ENCODE measurements around the gene EBPL.
"Not testable (repeated sequence)": the region's sequence is repeated elsewhere in the genome, so short reads cannot be mapped to it uniquely, and the experiment has no call there.

Gene EBPL

GRCh38 chr13:49635599-49636433, 55.5 kb downstream of the EBPL start:
- DNase-seq (ENCODE audit: low read depth, low spot score): peak; percentile 47

GRCh38 chr13:49633710-49634109, 57.6 kb downstream of the EBPL start:
- no peak for DNase-seq (ENCODE audit: low read depth, low spot score)

- no peak for DNase-seq (ENCODE audit: low read depth, low spot score)
Measured at GRCh38 chr13:49632156-49632555, 59.1 kb downstream of the EBPL start.

GRCh38 chr13:49630580-49630979, 60.7 kb downstream of the EBPL start:
- peak; percentile 73 for DNase-seq (ENCODE audit: low read depth, low spot score)

GRCh38 chr13:49629947-49630346, 61.3 kb downstream of the EBPL start:
- DNase-seq (ENCODE audit: low read depth, low spot score): peak; percentile 14

GRCh38 chr13:49629196-49629938, 61.9 kb downstream of the EBPL start:
- no peak for DNase-seq (ENCODE audit: low read depth, low spot score)

GRCh38 chr13:49627831-49628652, 63.2 kb downstream of the EBPL start, which contains the start of gene ARL11:
Gene ARL11 (plus strand): TSS chr13:49628507. CDS start chr13:49630448, 1,941 bp downstream.
- DNase-seq (ENCODE audit: low read depth, low spot score): peak; percentile 96

GRCh38 chr13:49625392-49626079, 65.8 kb downstream of the EBPL start:
- peak; percentile 30 for DNase-seq (ENCODE audit: low read depth, low spot score)

GRCh38 chr13:49624229-49624628, 67.1 kb downstream of the EBPL start:
- DNase-seq (ENCODE audit: low read depth, low spot score): no peak

GRCh38 chr13:49622174-49622946, 68.9 kb downstream of the EBPL start:
- DNase-seq (ENCODE audit: low read depth, low spot score): no peak

GRCh38 chr13:49620170-49620621, 71.1 kb downstream of the EBPL start:
- DNase-seq (ENCODE audit: low read depth, low spot score): no peak

- DNase-seq (ENCODE audit: low read depth, low spot score): no peak
Measured at GRCh38 chr13:49616676-49617065, 74.6 kb downstream of the EBPL start.

GRCh38 chr13:49615836-49616675, 75.2 kb downstream of the EBPL start:
- DNase-seq (ENCODE audit: low read depth, low spot score): no peak

GRCh38 chr13:49612042-49612441, 79.2 kb downstream of the EBPL start:
- DNase-seq (ENCODE audit: low read depth, low spot score): not testable (repeated sequence)
